ENCODE data around the gene PGM5. TPM values are rescaled to one million over a fixed set of nuclear protein-coding genes. Genes with fewer than 3 reads are reported as not detected.

PGM5 gene
- total RNA-seq, 2 experiments from 2014 or later: not detected

DNA sequence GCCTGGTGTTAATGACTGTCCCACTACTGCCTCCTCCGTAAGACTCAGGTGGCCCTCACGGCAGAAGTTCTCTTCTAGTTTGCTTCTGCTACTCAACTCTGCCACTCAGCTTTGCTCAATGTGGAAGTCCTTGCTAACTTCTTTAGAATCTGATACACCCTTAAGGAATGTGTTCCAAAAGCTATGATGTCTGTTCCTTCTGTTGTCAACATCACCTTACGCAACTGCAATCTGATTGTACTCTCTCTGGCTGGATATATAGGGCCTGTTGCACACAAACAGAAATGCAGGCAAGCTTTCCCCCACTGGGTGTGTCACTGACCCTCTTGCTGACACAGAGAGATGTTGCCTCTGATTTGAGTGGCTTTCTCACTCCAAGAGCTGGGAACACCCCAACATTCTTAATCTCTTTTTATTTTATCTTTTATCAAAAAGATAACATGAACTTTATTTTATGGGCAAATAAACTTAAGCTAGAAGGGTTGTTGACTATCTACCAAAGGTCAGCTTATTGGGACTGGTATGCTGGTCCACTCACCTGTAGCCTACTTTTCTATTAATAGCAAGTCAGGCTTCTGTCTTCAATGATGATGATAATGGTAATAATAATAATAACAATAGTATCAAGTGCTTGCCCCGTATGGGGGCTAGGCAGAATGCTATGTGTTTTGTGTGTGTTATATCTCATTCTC lies 159.1 kb downstream of the PGM5 start:
- ChIA-PET POLR2A (no interaction called here), CTCF (interaction anchor here (0.5 kb wide), 1 partner anchor 688 kb away, joined by 4 read pairs; no protein-coding TSS in a partner anchor)
- Mint-ChIP-seq H3K27ac (no peak overlapping the region), H3K36me3 (ENCODE audit: low read depth) (no peaks in the 10 kb centered on the region), H3K9me3 (no peaks in the 10 kb centered on the region), H3K4me3 (no peak overlapping the region), H3K27me3 (no peaks in the 10 kb centered on the region), H3K4me1 (no peaks in the 10 kb centered on the region)
- no peak for DNase-seq

- ChIA-PET POLR2A (no interaction called here), CTCF (interaction anchor here (0.6 kb wide), 1 partner anchor 33 kb away, joined by 3 read pairs; no protein-coding TSS in a partner anchor)
- peaks cover 6% of the 10 kb centered on the region for H3K27me3 Mint-ChIP-seq
- H3K9me3 Mint-ChIP-seq: no peaks in the 10 kb centered on the region
- no peak for DNase-seq
- H3K27ac Mint-ChIP-seq: no peak overlapping the region
- H3K4me3 Mint-ChIP-seq: no peak overlapping the region
- no peaks in the 10 kb centered on the region for H3K36me3 Mint-ChIP-seq (ENCODE audit: low read depth)
- no peaks in the 10 kb centered on the region for H3K4me1 Mint-ChIP-seq
These were observed 165.7 kb downstream of the PGM5 start for GRCh38 chr9:68522131-68522530.

GRCh38 chr9:68522954-68523353 lies 166.5 kb downstream of the PGM5 start:
- Mint-ChIP-seq H3K4me3 (no peak overlapping the region), H3K36me3 (ENCODE audit: low read depth) (no peaks in the 10 kb centered on the region), H3K9me3 (no peaks in the 10 kb centered on the region), H3K27ac (no peak overlapping the region), H3K27me3 (peaks cover 9% of the 10 kb centered on the region), H3K4me1 (no peaks in the 10 kb centered on the region)
- DNase-seq: no peak
- ChIA-PET CTCF (no interaction called here), POLR2A (no interaction called here)

DNA sequence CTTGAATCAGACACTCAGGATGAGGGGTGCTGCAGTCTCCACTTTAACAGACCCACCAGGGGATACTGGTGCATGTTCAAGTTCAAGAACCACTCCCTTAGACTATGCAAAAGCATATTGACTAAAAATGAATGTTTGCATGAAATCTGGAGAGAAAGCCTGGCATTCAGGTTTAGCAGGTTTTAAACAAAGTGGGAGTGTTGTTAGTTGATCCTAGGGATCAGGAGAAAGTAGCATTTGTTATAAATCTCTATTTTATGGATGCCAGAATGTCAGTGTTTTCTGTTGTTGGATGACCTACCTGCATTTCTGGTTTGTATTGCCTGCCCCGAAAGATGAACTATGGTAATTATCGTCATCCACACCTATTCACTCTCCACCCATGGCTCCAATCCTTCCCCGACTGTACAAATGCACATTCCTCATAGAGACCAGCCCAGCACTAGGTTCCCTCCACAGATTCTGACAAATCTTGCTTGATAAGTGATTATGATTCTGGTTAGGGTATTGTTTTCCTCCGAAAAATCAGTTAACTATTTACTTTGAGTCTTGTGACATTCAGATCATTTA lies 167.0 kb downstream of the PGM5 start:
- no peaks in the 10 kb centered on the region for H3K4me1 Mint-ChIP-seq
- ChIA-PET POLR2A (no interaction called here), CTCF (no interaction called here)
- no peak for DNase-seq
- no peaks in the 10 kb centered on the region for H3K9me3 Mint-ChIP-seq
- peaks cover 9% of the 10 kb centered on the region for H3K27me3 Mint-ChIP-seq
- H3K36me3 Mint-ChIP-seq (ENCODE audit: low read depth): no peaks in the 10 kb centered on the region
- H3K4me3 Mint-ChIP-seq: no peak overlapping the region
- no peak overlapping the region for H3K27ac Mint-ChIP-seq

DNA sequence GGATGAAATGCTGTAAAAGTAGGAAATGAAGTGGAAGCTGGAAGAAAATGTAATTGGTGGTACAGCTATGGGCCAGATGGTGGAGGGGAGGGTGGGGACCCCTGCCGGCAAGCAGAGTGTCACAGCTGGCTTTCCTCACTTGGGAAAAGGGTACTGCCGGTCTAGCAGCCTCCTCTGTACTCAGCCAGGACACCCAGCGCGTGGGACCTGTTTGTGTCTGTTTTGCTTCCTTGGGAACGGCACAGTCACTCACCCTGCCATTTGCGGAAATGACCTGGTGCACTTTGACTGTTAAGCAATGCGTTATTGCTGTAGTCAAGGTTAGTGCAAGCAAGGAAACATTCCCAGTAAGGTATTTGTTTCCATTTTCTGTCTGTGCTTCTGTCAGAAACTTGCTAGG lies 174.2 kb downstream of the PGM5 start:
- Mint-ChIP-seq H3K9me3 (no peaks in the 10 kb centered on the region), H3K4me1 (no peaks in the 10 kb centered on the region), H3K36me3 (ENCODE audit: low read depth) (no peaks in the 10 kb centered on the region), H3K4me3 (no peak overlapping the region), H3K27me3 (peaks cover 10% of the 10 kb centered on the region), H3K27ac (no peak overlapping the region)
- ChIA-PET POLR2A (interaction anchor here (0.6 kb wide), 1 partner anchor 581 kb away, joined by 3 read pairs; no protein-coding TSS in a partner anchor), CTCF (no interaction called here)
- DNase-seq: no peak

- ChIA-PET POLR2A (no interaction called here), CTCF (no interaction called here)
- Mint-ChIP-seq H3K4me3 (no peak overlapping the region), H3K27ac (no peak overlapping the region), H3K27me3 (peaks cover 10% of the 10 kb centered on the region), H3K36me3 (ENCODE audit: low read depth) (no peaks in the 10 kb centered on the region), H3K4me1 (no peaks in the 10 kb centered on the region), H3K9me3 (no peaks in the 10 kb centered on the region)
- DNase-seq: no peak
These were observed 175.7 kb downstream of the PGM5 start for GRCh38 chr9:68532131-68532530.

DNA sequence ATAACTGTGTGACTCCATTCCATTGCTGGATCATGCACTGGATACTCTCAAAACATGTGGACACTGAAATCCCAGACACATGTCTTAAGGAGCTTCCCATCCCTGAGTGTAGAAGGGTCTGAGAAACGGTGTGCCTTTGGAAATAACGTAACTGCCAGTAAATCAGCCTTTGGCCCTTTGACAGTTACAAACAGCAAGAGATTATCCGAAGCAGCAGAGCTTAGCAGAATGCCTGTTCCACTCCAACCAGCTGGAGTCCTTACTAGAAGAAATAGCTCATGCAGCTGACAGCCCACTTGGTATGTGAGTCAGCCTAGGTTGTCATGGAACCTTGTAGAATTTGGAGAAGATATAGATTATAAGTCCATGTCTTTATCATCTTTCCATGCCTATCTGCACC lies 177.3 kb downstream of the PGM5 start:
- Mint-ChIP-seq H3K27me3 (peaks cover 9% of the 10 kb centered on the region), H3K4me3 (no peak overlapping the region), H3K4me1 (no peaks in the 10 kb centered on the region), H3K36me3 (ENCODE audit: low read depth) (no peaks in the 10 kb centered on the region), H3K27ac (no peak overlapping the region), H3K9me3 (no peaks in the 10 kb centered on the region)
- CTCF ChIA-PET: no interaction called here
- DNase-seq: no peak
- POLR2A ChIA-PET: no interaction called here

GRCh38 chr9:68536876-68537615 lies 180.6 kb downstream of the PGM5 start:
- DNase-seq: no peak
- Mint-ChIP-seq H3K4me1 (no peaks in the 10 kb centered on the region), H3K4me3 (no peak overlapping the region), H3K27me3 (peaks cover 3% of the 10 kb centered on the region), H3K36me3 (ENCODE audit: low read depth) (no peaks in the 10 kb centered on the region), H3K27ac (no peak overlapping the region), H3K9me3 (no peaks in the 10 kb centered on the region)
- CTCF ChIA-PET: interaction anchor here (2.5 kb wide), 1 partner anchor 23 kb away, joined by 8 read pairs; no protein-coding TSS in a partner anchor
- POLR2A ChIA-PET: no interaction called here

DNA sequence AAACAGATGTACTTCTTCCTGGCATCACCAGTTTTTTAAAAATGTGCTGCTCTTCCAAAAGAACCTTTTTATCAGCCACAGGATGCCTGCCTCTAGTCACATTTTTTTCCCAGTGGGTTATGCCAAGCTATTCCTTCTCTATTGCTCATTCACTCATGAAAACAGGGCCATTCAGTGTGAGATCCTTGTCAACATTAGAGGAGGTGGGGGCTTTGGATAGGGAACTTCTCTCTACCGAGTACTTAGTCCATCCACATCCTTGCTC lies 181.1 kb downstream of the PGM5 start:
- CTCF ChIA-PET: interaction anchor here (2.5 kb wide), 1 partner anchor 23 kb away, joined by 8 read pairs; no protein-coding TSS in a partner anchor
- no peak overlapping the region for H3K4me3 Mint-ChIP-seq
- DNase-seq: no peak
- no peak overlapping the region for H3K27ac Mint-ChIP-seq
- POLR2A ChIA-PET: no interaction called here
- H3K4me1 Mint-ChIP-seq: no peaks in the 10 kb centered on the region
- peaks cover 3% of the 10 kb centered on the region for H3K27me3 Mint-ChIP-seq
- no peaks in the 10 kb centered on the region for H3K9me3 Mint-ChIP-seq
- no peaks in the 10 kb centered on the region for H3K36me3 Mint-ChIP-seq (ENCODE audit: low read depth)

GRCh38 chr9:68538200-68538599 lies 181.8 kb downstream of the PGM5 start:
- no peak for DNase-seq
- H3K4me3 Mint-ChIP-seq: no peak overlapping the region
- H3K4me1 Mint-ChIP-seq: no peaks in the 10 kb centered on the region
- no peaks in the 10 kb centered on the region for H3K36me3 Mint-ChIP-seq (ENCODE audit: low read depth)
- ChIA-PET POLR2A (no interaction called here), CTCF (interaction anchor here (2.5 kb wide), 1 partner anchor 22 kb away, joined by 8 read pairs; no protein-coding TSS in a partner anchor)
- H3K27me3 Mint-ChIP-seq: peaks cover 4% of the 10 kb centered on the region
- H3K27ac Mint-ChIP-seq: no peak overlapping the region
- H3K9me3 Mint-ChIP-seq: no peaks in the 10 kb centered on the region

DNA sequence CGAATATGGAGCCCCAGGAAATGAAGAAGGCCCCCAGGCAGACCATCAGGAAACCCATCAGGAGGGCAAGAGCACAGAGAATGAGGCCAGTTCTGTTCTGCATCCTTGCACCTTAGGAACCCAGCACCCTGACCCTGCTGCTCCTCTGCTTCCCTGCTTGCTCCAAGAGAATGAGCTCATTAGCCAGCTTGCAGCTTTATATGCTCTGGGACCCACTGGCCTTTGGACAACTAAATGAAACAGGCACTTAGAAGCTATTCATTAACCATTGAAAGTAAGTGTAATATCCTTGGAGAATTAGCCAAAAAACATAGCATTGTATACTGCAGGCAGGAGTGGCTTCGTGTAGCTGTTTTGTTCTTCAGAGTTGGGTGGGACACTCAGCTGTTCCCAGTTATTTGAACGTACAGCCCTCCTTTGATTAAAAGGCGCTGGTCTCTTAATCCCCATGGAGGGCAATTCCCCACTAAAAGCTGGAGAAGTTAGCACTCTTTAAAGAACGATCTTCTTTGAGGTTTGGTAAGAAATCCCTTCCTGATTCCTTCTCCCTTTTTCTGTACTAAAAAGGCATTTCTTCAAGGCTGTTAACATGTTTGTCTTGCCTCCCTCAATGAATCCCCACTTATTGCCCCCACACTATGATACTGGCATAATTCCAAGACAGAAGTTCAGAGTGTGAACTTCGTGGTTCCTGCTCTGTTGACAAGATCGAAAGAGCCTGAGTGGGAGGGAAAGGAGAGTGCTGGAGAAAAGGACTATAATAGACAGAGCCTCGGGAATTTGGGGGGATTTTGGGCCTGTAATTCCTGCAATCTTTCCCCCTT lies 184.5 kb downstream of the PGM5 start, which contains the start of gene TMEM252:
Gene TMEM252 (minus strand): TSS at position 172 of the 824 bp plus-strand sequence. CDS start 69 bp downstream, at position 103.
- POLR2A ChIA-PET: no interaction called here
- H3K4me3 Mint-ChIP-seq: no peak within 1 kb of the TSS
- CTCF ChIA-PET: interaction anchor here (0.6 to 1.5 kb wide), 3 partner anchors 15 to 629 kb away, joined by 3 to 5 read pairs (median 4); no protein-coding TSS in a partner anchor
- no peaks in the 10 kb centered on the region for H3K36me3 Mint-ChIP-seq (ENCODE audit: low read depth)
- no peaks in the 10 kb centered on the region for H3K9me3 Mint-ChIP-seq
- no peak within 1 kb of the TSS for H3K27ac Mint-ChIP-seq
- H3K4me1 Mint-ChIP-seq: no peaks in the 10 kb centered on the region
- DNase-seq: no peak
- peaks cover 14% of the 10 kb centered on the region for H3K27me3 Mint-ChIP-seq

DNA sequence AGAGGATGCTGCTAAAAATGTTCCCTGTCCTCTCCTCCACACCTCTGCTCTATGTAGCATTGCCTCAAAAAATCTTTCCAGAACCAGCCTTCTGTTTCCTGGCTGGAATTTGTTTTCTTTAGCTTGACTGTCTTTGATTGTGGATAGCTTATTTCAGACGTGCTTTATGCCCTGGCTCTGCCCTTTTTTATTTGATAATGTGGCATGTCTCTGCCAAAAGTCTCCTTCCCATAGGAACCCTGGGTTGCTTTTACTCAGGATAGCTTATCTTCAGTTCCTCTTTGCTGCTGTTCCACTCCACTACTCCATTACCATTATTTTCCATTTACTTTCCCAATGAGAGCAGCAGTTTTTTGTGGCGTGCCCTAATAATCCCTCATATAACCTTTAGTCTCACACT lies 185.2 kb downstream of the PGM5 start:
- no peak for DNase-seq
- ChIA-PET CTCF (interaction anchor here (1.3 kb wide), 1 partner anchor 15 kb away, joined by 3 read pairs; no protein-coding TSS in a partner anchor), POLR2A (no interaction called here)
- H3K36me3 Mint-ChIP-seq (ENCODE audit: low read depth): no peaks in the 10 kb centered on the region
- H3K4me3 Mint-ChIP-seq: no peak overlapping the region
- H3K27me3 Mint-ChIP-seq: peaks cover 14% of the 10 kb centered on the region
- no peak overlapping the region for H3K27ac Mint-ChIP-seq
- H3K4me1 Mint-ChIP-seq: peaks cover 3% of the 10 kb centered on the region
- H3K9me3 Mint-ChIP-seq: no peaks in the 10 kb centered on the region
